Fibroblast of skin of right quadriceps (primary cell): ENCODE results near the gene PIP5K1B.

Experiments used
- DNase-seq: peaks from one replicate; pipeline ENCODE4 v3.0.0-alpha.2; 2013

The PIP5K1B gene

GRCh38 chr9:68778635-68779034 is 73.6 kb downstream of the PIP5K1B start:
- no peak for DNase-seq

- DNase-seq: peak; percentile 94
These were observed 74.7 kb downstream of the PIP5K1B start for GRCh38 chr9:68779558-68780379.

GRCh38 chr9:68780380-68780712 is 75.3 kb downstream of the PIP5K1B start:
- no peak for DNase-seq

DNA sequence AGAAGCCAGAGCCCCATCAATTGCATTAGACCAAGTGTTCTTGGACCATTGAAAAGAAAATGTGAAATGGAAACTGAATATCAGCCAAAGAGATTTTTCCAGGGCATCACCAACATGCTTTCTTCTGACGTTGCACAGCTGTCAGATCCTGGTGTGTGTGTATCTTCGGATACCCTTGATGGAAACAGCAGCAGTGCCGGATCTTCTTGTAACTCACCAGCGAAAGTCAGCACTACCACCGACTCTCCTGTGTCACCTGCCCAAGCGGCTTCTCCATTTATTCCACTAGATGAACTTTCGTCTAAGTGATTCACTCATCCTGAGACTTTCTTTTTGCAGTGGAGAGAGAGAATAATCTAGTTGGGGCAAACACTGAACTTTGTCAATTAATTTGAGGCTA is 75.7 kb downstream of the PIP5K1B start:
- peak; percentile 3 for DNase-seq

DNA sequence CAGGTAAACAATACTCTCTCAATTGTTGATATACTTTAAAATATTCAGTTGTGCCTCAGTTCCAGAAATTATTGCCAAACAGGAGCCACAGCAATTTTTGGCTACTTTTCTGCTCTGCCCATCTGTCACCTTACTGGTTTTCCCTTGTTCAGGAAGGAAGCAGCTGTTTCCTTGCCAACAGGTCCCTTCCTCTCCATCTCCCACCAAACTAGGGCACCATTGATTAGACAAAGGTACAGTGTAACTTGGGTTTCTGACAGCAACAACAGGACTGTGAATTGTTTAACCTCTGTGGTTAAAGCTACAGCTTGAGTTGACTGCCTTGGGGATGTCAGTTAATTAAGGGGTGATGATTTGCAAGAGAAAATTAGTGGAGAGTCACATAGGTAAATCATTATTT is 76.9 kb downstream of the PIP5K1B start:
- DNase-seq: no peak

DNA sequence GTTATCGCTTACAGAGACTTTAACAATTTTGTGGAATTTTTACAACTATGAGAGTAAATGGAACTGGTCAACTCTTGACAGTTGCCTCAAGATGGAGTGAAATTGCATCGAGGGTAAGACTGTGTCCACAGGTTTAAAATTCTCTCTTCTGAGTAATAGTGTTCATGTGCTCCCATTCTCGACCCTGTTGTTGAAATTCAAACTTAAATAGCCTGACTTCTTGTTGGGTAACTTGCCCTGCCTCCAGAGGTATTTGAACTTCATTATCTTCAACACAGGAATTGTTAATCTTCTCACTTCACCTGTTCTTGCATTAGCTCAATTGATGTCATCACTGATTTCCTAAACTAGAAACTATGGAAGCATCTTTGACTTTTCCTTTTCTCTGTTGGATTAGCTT is 77.5 kb downstream of the PIP5K1B start:
- DNase-seq: no peak

DNA sequence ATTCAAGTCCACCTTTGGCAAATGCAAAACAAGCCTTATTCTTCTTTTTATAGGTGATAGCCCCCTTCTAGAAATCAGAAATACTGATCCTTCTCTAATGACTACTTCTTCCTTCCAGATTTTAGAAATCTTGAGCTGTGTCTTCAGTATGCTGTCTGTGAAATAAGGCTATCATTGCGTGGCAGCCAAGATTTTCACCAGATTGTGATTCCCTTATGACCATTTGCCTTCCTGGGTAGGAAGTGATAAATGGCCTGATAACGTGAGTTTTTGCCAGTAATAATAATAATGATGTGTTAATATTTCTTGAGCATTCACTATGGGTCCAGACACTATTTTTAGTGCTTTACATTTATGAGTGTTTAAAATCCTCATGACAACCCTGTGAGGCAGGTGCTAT is 80.9 kb downstream of the PIP5K1B start:
- no peak for DNase-seq

GRCh38 chr9:68791169-68791568 is 86.1 kb downstream of the PIP5K1B start:
- DNase-seq: no peak

DNA sequence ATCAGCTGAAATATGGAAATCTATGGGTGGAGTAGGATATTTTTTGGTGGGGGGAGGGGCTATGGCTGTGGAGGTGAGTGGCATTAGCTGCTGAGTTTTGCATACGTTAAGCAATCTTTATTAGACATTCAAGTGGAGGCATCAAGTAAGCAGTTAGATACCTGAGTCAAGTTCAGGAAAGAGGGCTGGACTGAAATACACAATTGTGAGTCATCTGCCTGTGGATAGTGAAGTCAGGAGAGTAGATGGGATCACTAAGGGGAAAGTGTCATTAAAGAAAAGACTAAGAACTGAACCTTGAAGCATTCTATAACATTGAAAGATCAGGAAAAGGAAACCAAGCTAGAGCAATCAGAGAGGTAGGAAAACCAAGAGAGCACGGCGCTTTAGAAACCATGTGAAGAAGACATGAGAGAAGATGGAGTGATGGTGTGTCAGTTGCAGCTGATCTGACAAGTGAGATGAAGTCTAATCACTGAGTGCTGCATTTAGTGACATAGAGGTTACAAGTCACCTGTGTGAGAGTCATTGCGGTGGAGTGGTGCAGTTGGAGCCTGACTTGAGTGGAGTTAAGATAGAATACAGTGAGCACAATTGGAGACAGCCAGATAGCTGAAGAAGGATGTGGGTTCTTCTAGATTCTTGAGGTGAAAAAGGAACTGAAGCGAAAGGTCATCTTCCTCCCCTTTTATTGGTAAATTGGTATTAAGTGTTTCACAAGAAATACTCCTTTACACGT is 88.7 kb downstream of the PIP5K1B start:
- no peak for DNase-seq

GRCh38 chr9:68794898-68795297 is 89.9 kb downstream of the PIP5K1B start:
- DNase-seq: no peak

DNA sequence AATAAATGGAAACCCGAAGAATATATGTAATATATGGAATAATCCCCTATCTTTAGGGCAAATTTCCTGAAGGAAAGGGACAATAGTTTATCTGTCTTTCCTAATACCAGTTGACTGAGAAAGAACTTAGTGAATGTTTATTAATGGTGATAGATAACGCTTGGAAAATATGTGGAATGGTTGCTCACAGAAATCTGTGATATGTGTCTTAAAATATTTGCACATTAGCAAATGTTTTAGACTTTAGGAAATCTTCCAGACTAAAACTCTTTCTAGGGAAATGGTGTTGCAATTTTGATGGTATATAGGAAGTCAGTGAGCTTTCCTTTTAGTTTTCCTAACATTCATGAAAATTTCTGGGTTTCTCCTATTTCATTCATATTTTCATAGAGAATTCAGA is 90.4 kb downstream of the PIP5K1B start:
- no peak for DNase-seq

DNA sequence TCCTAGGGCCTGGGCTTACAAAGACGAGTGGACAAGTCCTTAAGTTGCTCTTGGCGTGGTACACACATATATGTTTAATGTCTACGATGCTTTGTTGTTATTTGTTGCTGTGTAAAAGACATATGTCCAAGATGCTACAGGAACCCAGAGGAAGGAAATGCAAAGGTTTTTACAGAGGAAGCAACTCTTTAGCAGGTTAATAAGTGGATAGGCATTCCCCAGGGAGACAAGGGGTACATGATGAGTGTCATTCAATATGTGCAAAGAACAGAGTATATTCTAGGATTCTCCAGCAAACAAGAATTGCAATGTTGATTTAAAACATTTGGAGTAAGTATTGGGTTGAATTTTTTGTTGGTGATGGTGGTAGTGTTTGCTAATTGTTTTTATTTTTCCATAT is 92.1 kb downstream of the PIP5K1B start:
- DNase-seq: no peak

DNA sequence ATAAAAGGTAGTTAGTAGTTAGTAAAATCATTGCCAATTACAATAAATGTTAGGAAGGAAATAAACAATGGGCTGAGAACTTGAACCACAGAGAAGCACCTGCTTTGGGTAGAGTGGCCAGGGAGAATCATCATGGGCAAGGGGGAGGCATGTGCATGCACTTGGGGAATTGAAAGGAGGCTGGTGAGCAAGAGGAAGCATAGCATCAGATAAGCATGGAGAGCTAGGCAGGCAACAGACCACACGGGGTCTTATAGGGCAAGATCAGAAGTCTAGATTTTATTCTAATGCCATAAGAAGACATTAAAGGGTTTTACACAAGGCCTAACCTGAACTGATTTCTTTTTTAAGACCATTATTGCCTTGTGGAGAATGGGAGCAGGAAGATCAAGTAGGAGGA is 93.4 kb downstream of the PIP5K1B start:
- no peak for DNase-seq

GRCh38 chr9:68800836-68801235 is 95.8 kb downstream of the PIP5K1B start:
- no peak for DNase-seq

DNA sequence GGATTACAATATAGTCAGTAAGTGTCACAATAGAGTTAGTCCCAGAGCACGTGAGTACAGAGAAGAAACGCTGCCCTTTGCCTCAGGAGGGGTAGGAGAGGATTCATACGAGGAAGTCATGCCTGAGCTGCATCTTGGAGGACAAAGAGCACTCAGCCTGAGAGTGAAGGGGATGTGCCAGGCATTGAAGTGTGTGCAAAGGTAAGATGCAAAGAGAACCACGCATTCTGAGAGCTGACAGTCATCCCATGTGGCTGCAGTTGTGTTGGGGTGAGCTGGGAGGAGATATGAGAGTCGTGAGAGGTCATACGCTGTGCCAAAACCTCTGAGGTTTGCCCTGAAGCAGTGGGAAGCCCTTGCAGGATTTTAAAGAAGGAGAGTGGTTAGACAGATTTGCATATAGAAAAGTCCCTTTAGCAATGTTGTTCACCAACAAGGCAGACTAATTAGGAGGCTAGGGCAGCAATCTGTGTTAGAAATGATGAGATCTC is 97.5 kb downstream of the PIP5K1B start:
- no peak for DNase-seq

DNA sequence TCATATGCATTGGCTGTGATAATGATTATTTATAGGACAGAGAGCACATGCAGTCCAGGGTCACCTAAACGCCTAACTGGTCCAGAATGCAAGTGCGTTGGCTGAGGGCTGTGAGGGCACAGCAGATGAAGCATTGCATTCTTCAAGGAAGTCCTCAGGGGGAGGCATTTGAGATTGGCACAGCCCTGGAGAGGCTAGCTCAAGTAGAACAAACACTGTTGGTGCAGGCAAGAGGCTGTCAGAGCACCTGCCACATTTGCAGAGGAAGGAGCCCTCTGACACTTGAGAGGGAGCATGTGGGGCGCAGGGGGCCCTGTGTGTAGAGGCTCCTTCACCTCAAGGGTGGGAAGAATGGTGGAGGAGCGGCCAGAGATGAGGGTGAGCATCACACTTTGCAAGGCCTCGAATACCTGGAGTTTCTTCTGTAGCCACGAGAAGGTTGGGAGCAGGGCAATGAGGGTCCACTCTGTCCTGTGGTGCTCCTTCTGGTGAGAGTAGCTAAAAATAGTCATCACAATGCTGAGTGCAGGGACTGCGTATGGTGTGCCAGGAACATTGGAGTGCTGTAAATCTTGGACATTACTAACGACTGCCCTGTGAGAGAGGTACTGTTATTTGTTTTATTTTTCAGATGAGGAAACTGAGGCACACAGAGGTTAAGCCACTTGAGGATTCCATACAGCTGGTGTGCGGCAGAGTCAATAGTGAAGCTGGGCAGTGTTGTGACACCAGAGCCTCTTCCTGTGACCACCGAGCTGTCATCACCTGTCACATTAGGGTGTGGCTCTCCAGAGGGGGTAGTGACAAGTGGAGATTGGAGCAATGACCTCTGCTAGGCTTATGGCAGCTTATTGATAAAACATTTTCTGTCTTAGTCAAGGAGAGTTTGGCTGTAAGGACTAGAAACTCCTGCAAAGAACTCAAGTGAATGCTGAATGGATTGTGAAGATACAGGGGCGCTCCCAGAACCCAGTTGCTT is 100.2 kb downstream of the PIP5K1B start:
- DNase-seq: no peak

DNA sequence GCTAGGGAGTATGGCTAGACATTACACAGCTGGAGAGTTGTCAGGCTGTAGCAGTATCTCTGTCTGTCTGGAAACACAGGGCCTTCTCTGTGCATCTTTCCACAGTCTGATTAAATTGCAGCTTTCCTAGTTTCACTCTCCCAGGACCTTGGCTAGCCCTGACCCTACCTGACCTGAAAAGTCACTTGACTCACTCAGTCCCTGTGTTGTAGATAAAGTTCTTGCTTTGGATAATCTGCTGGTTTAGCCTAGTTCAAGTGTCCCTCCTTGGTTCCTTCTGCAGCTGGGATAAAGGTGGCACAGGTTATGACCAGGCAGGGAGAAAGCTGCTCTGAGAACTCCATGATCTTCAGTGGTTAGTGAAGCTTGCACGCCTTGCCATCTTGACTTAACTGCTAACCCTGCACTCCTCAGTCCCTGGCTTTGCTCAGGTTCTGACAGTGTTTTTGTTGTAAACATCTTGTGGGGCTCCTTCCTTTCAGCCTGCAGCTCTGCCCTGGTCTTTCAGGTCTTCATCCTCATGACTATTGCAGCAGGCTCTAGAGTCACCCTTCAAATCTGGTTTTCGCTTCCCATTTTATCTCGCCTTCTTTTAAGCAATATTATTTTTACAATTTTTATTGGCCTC is 101.0 kb downstream of the PIP5K1B start:
- no peak for DNase-seq

- no peak for DNase-seq
These were observed 103.4 kb downstream of the PIP5K1B start for GRCh38 chr9:68808338-68808890.

DNA sequence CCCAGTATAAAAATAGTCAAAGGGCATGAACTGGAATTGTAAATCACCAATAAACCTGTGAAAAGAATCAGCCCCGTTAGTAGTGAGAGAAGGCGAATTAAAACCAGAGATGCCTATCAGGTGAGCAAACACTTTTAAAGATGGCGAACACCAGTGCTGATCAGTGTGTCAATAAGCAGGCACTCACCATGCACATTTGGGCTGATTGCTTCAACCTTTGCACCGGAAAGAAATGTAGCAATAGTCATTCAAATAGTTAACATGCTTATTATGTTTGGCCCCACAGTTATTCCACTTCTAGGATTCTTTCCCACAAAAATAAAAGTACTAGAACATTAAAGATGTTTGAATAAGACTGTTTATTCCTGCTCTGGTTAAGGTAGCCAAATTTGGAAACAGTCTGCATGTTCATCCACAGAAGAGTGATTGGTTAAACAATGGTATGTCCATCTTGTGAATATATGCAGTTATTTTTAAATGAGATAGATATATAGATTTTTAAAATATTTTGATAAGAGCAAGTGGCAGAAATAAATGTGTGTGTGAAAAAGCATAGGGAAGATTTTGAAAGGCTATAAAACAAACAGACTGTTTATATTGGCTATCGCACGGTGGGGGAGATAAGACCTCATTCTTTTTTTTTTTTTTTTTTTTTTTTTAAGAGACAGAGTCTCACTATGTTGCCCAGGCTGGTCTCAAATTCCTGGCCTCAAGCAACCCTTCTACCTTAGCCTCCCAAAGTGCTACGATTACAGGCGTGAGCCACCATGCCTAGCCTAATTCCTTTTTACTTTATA is 112.2 kb downstream of the PIP5K1B start:
- DNase-seq: no peak

- DNase-seq: no peak
These were observed 114.0 kb downstream of the PIP5K1B start for GRCh38 chr9:68819065-68819464.

- no peak for DNase-seq
These were observed 116.9 kb downstream of the PIP5K1B start for GRCh38 chr9:68821911-68822310.
